ENCODE results near the gene MYL10. TPM values are rescaled to one million over a fixed set of nuclear protein-coding genes. Genes with fewer than 3 reads are reported as not detected.

Gene MYL10
- total RNA-seq, 2 donors from 2014 or later, result not detected

DNA sequence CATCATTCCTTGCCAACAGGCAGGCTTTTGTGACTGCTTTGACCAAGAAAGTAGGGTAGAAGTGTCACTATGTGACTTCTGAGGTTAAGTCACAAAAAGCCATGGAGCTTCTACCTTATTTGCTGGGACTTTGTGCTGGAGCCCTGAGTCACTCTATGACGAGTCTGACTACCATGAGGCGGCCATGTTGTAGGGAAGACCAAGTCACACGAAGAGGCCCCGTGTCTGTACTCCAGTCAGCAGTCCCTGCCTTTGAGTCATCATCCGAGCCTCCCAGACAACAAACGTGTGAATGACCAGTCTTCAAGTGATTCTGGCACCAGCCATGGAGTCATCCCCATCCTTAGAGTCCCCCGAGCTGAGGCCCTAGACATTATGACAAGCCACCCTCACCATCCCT, 3.5 kb upstream of the MYL10 start:
- Histone ChIP-seq H3K4me1 (no peaks in the 10 kb centered on the region), H3K36me3 (no peaks in the 10 kb centered on the region), H3K9ac (ENCODE audit: low read depth in 2 of 2, low read length in 2 of 2) (no peak overlapping the region), H3K9me3 (no peaks in the 10 kb centered on the region), H3K27me3 (no peaks in the 10 kb centered on the region), H3K4me3 (no peak overlapping the region), H3K27ac (no peak overlapping the region)
- no peak for DNase-seq
- TF ChIP-seq CTCF (IDR thresholded peaks at IDR 0.05), result no peak
- intact Hi-C loops (cut with DNase I), result no loop called here

DNA sequence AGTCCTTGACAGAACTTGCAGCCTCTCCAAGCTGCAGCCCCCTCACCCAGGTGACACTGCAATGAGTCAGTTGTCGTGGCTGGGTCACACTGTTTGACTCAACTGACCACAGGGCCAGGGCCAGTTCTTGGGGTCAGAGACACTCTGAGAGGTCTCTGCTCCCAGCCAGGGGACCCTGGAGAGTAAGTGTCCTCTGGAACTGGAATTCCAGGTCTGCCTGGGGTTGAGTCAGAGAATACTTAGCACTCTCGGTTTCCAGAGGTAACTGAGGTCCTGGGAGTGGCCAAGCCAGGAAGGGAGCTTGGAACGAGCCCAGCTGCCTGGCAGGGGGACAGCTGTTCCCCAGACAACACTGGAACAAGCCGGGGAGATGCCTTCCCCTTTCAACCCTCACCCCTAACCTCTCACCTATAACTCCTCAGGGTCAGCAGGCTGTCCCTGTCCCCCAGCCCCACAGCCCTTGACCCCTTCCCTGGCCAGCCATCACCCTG, 2.2 kb upstream of the MYL10 start:
- no peak for DNase-seq
- H3K4me1 ChIP-seq, result no peaks in the 10 kb centered on the region
- H3K27ac ChIP-seq, result no peak overlapping the region
- no peaks in the 10 kb centered on the region for H3K36me3 ChIP-seq
- TF ChIP-seq CTCF (IDR thresholded peaks at IDR 0.05), result no peak
- H3K9me3 ChIP-seq, result no peaks in the 10 kb centered on the region
- intact Hi-C loops (cut with DNase I), result no loop called here
- H3K9ac ChIP-seq (ENCODE audit: low read depth in 2 of 2, low read length in 2 of 2), result no peak overlapping the region
- H3K4me3 ChIP-seq, result no peak overlapping the region
- no peaks in the 10 kb centered on the region for H3K27me3 ChIP-seq

GRCh38 chr7:101630591-101630990, 1.5 kb upstream of the MYL10 start:
- no peak overlapping the region for H3K27ac ChIP-seq
- H3K36me3 ChIP-seq, result no peaks in the 10 kb centered on the region
- no peak for TF ChIP-seq CTCF (IDR thresholded peaks at IDR 0.05)
- no peaks in the 10 kb centered on the region for H3K27me3 ChIP-seq
- no peak overlapping the region for H3K9ac ChIP-seq (ENCODE audit: low read depth in 2 of 2, low read length in 2 of 2)
- DNase-seq, result no peak
- no peaks in the 10 kb centered on the region for H3K9me3 ChIP-seq
- H3K4me1 ChIP-seq, result no peaks in the 10 kb centered on the region
- no peak overlapping the region for H3K4me3 ChIP-seq
- intact Hi-C loops (cut with DNase I), result no loop called here

DNA sequence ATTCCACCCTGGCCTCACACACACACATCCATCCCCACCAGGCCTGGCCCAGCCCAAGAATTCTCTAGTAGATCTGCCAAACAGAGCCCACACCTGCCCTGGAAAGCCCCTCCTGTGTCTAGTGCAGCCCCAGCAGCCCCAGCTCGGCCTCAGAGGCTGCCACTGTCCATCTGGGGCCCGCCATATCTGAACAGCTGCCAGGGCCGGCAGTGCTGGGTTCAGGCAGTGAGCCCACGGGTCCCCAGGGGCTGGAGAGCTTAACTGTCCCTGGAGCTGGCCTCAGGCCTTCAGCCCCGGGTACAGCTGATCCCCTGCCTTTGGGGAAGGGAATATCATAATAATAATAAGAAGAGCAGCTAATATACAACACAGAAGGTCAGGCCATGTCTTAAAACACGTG, 574 bp downstream of the MYL10 start:
- Histone ChIP-seq H3K27ac (no peak overlapping the region), H3K9me3 (no peaks in the 10 kb centered on the region), H3K36me3 (no peaks in the 10 kb centered on the region), H3K4me3 (no peak overlapping the region), H3K4me1 (no peaks in the 10 kb centered on the region), H3K27me3 (peaks cover 4% of the 10 kb centered on the region), H3K9ac (ENCODE audit: low read depth in 2 of 2, low read length in 2 of 2) (no peak overlapping the region)
- no peak for TF ChIP-seq CTCF (IDR thresholded peaks at IDR 0.05)
- no peak for DNase-seq
- intact Hi-C loops (cut with DNase I), result no loop called here

- intact Hi-C loops (cut with DNase I), result no loop called here
- no peak overlapping the region for H3K9ac ChIP-seq (ENCODE audit: low read depth in 2 of 2, low read length in 2 of 2)
- H3K9me3 ChIP-seq, result no peaks in the 10 kb centered on the region
- no peaks in the 10 kb centered on the region for H3K4me1 ChIP-seq
- no peaks in the 10 kb centered on the region for H3K36me3 ChIP-seq
- TF ChIP-seq CTCF (IDR thresholded peaks at IDR 0.05), result no peak
- H3K27me3 ChIP-seq, result peaks cover 4% of the 10 kb centered on the region
- no peak overlapping the region for H3K4me3 ChIP-seq
- H3K27ac ChIP-seq, result no peak overlapping the region
- no peak for DNase-seq
Measured at GRCh38 chr7:101626758-101627157, 2.3 kb downstream of the MYL10 start.
